Stimulated activated CD8-positive, alpha-beta memory T cell treated with anti-CD3 and anti-CD28 coated beads, Interleukin-15, amount 100 ng/mL, for 48 hours (primary cell): ENCODE data around the gene LRRC40.
"Not testable (repeated sequence)": the region's sequence is repeated elsewhere in the genome, so short reads cannot be mapped to it uniquely, and the experiment has no call there.

Experiments
- DNase-seq, 2 donors: peaks; one replicate each; pipeline ENCODE4 v3.0.0-alpha.2; 2020; ENCODE audit warnings: low read depth in 2 of 2

LRRC40 gene

GRCh38 chr1:70202173-70202758 lies 3.1 kb downstream of the LRRC40 start:
- no peak for DNase-seq

GRCh38 chr1:70200065-70200464 lies 5.3 kb downstream of the LRRC40 start:
- DNase-seq, result no peak

GRCh38 chr1:70196333-70196732 lies 9.0 kb downstream of the LRRC40 start:
- no peak for DNase-seq

GRCh38 chr1:70195342-70195741 lies 10.0 kb downstream of the LRRC40 start:
- no peak for DNase-seq

- DNase-seq, result no peak
Observed at GRCh38 chr1:70194601-70195000, 10.8 kb downstream of the LRRC40 start.

GRCh38 chr1:70192446-70192845 lies 12.9 kb downstream of the LRRC40 start:
- not testable (repeated sequence) for DNase-seq

GRCh38 chr1:70190180-70190579 lies 15.2 kb downstream of the LRRC40 start:
- DNase-seq, result no peak

GRCh38 chr1:70188522-70188921 lies 16.9 kb downstream of the LRRC40 start:
- no peak for DNase-seq

- DNase-seq, result not testable (repeated sequence)
Observed at GRCh38 chr1:70185181-70185580, 20.2 kb downstream of the LRRC40 start.

GRCh38 chr1:70171512-70171911 lies 33.9 kb downstream of the LRRC40 start:
- no peak for DNase-seq

GRCh38 chr1:70169018-70169839 lies 36.1 kb downstream of the LRRC40 start:
- DNase-seq, result no peak

GRCh38 chr1:70168283-70168682 lies 37.1 kb downstream of the LRRC40 start:
- no peak for DNase-seq

- no peak for DNase-seq
Observed at GRCh38 chr1:70164350-70164749, 41.0 kb downstream of the LRRC40 start.

- DNase-seq, result no peak
Observed at GRCh38 chr1:70156529-70157120, 48.8 kb downstream of the LRRC40 start.

- DNase-seq, result no peak
Observed at GRCh38 chr1:70153739-70154138, 51.6 kb downstream of the LRRC40 start.

GRCh38 chr1:70150444-70150843 lies 54.9 kb downstream of the LRRC40 start:
- DNase-seq, result no peak

GRCh38 chr1:70146488-70146887 lies 58.9 kb downstream of the LRRC40 start:
- no peak for DNase-seq

- no peak for DNase-seq
Observed at GRCh38 chr1:70143048-70143659, 62.2 kb downstream of the LRRC40 start.

- DNase-seq, result no peak
Observed at GRCh38 chr1:70142075-70142474, 63.3 kb downstream of the LRRC40 start.

- no peak for DNase-seq
Observed at GRCh38 chr1:70140894-70141293, 64.5 kb downstream of the LRRC40 start.

- DNase-seq, result no peak
Observed at GRCh38 chr1:70140343-70140742, 65.0 kb downstream of the LRRC40 start.

GRCh38 chr1:70134148-70134547 lies 71.2 kb downstream of the LRRC40 start:
- no peak for DNase-seq

GRCh38 chr1:70117046-70117445 lies 88.3 kb downstream of the LRRC40 start:
- DNase-seq, result no peak
